ENCODE data around the gene HIPK3.
"Not testable (repeated sequence)": the region's sequence is repeated elsewhere in the genome, so short reads cannot be mapped to it uniquely, and the experiment has no call there.

HIPK3 gene

GRCh38 chr11:33303541-33303940, 46.4 kb downstream of the HIPK3 start:
- DNase-seq (ENCODE audit: low read depth in 2 of 2): no peak

GRCh38 chr11:33306821-33307220, 49.6 kb downstream of the HIPK3 start:
- DNase-seq (ENCODE audit: low read depth in 2 of 2): not testable (repeated sequence)

GRCh38 chr11:33307984-33308383, 50.8 kb downstream of the HIPK3 start:
- DNase-seq (ENCODE audit: low read depth in 2 of 2): no peak

GRCh38 chr11:33309118-33309517, 51.9 kb downstream of the HIPK3 start:
- DNase-seq (ENCODE audit: low read depth in 2 of 2): no peak

GRCh38 chr11:33310720-33311500, 53.7 kb downstream of the HIPK3 start:
- no peak for DNase-seq (ENCODE audit: low read depth in 2 of 2)

- no peak for DNase-seq (ENCODE audit: low read depth in 2 of 2)
Measured at GRCh38 chr11:33311680-33312079, 54.5 kb downstream of the HIPK3 start.

GRCh38 chr11:33315822-33316221, 58.6 kb downstream of the HIPK3 start:
- DNase-seq (ENCODE audit: low read depth in 2 of 2): no peak

GRCh38 chr11:33317662-33318061, 60.5 kb downstream of the HIPK3 start:
- no peak for DNase-seq (ENCODE audit: low read depth in 2 of 2)

- DNase-seq (ENCODE audit: low read depth in 2 of 2): no peak
Measured at GRCh38 chr11:33320016-33320813, 63.0 kb downstream of the HIPK3 start.

- no peak for DNase-seq (ENCODE audit: low read depth in 2 of 2)
Measured at GRCh38 chr11:33320814-33321330, 63.7 kb downstream of the HIPK3 start.

GRCh38 chr11:33321422-33321821, 64.2 kb downstream of the HIPK3 start:
- no peak for DNase-seq (ENCODE audit: low read depth in 2 of 2)

GRCh38 chr11:33323421-33323820, 66.2 kb downstream of the HIPK3 start:
- no peak for DNase-seq (ENCODE audit: low read depth in 2 of 2)

- DNase-seq (ENCODE audit: low read depth in 2 of 2): no peak
Measured at GRCh38 chr11:33324302-33324985, 67.3 kb downstream of the HIPK3 start.

- no peak for DNase-seq (ENCODE audit: low read depth in 2 of 2)
Measured at GRCh38 chr11:33325451-33325850, 68.3 kb downstream of the HIPK3 start.

- no peak for DNase-seq (ENCODE audit: low read depth in 2 of 2)
Measured at GRCh38 chr11:33329705-33330329, 72.6 kb downstream of the HIPK3 start.

- DNase-seq (ENCODE audit: low read depth in 2 of 2): no peak
Measured at GRCh38 chr11:33333816-33334215, 76.6 kb downstream of the HIPK3 start.

- no peak for DNase-seq (ENCODE audit: low read depth in 2 of 2)
Measured at GRCh38 chr11:33334627-33335026, 77.4 kb downstream of the HIPK3 start.

GRCh38 chr11:33339247-33339646, 82.1 kb downstream of the HIPK3 start:
- no peak for DNase-seq (ENCODE audit: low read depth in 2 of 2)

GRCh38 chr11:33344611-33345010, 87.4 kb downstream of the HIPK3 start:
- no peak for DNase-seq (ENCODE audit: low read depth in 2 of 2)

- DNase-seq (ENCODE audit: low read depth in 2 of 2): no peak
Measured at GRCh38 chr11:33347490-33348125, 90.4 kb downstream of the HIPK3 start.

GRCh38 chr11:33350287-33350686, 93.1 kb downstream of the HIPK3 start:
- DNase-seq (ENCODE audit: low read depth in 2 of 2): no peak
